ES-I3 (cell line): ENCODE data around the gene FAM114A1.
"Not testable (repeated sequence)": the region's sequence is repeated elsewhere in the genome, so short reads cannot be mapped to it uniquely, and the experiment has no call there.

Experiments used
- H3K36me3 ChIP-seq: 2 replicates; pipeline ENCODE4 v1.6.1; 2013; ENCODE audit warnings: mild to moderate bottlenecking, low read length, control low read depth, moderate library complexity; ENCODE audit not compliant: insufficient read depth
- H3K4me1 ChIP-seq: 2 replicates; pipeline ENCODE4 v1.6.1; 2013; ENCODE audit warnings: mild to moderate bottlenecking, control low read depth, low read length; ENCODE audit not compliant: insufficient read depth
- H3K9ac ChIP-seq: 2 replicates; pipeline ENCODE4 v1.6.1; 2013; ENCODE audit warnings: low read depth, mild to moderate bottlenecking, low read length, moderate library complexity
- H3K9me3 ChIP-seq: 2 replicates; pipeline ENCODE4 v1.6.1; 2013; ENCODE audit warnings: mild to moderate bottlenecking, low read length, moderate library complexity; ENCODE audit not compliant: control insufficient read depth, insufficient read depth

Gene FAM114A1

DNA sequence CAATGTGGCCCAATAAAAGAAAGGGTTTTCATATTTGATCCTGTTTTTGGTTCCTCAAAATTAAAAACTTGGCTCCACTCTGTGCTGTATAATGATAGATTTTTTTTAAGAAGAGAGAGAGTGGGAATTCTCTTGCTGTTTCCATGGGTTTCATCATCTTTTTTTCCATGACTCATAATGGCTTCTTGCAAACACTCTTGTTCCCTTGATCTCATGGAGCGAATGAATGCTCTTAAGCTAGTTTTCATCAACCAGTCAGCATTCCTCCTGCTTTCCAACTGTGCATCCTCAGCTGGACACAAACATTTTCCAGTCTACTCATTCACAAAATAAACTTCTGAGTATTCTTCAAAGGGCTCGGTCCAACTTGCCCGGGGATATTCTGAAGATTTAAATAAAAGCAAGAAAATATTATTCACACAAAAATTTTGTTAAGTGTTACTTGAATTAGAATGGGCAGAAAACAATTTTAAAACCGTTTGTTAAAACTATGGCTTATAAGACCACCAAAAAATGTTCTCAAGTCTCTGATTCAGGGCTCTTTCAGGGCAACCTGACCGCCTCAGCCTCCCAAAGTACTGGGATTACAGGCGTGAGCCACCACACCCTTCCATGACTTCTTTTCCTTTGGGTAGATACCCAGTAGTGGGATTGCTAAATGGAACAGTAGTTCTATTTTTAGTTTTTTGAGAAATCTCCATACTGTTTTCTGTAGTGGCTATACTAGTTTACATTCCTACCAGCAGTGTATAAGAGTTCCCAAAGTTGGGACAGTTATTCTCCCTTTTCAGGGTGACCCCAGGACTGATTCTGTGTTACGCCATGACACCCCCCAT, 99.9 kb downstream of the FAM114A1 start:
- no peaks in the 10 kb centered on the region for H3K9me3 ChIP-seq
- H3K36me3 ChIP-seq: no peaks in the 10 kb centered on the region; the same call in 1 of the 2 replicates
- H3K9ac ChIP-seq: no peak overlapping the region
- 0 out of 2 replicates have a peak, but pooled peaks cover 3% of the 10 kb centered on the region for H3K4me1 ChIP-seq

- Histone ChIP-seq H3K9me3 (no peaks in the 10 kb centered on the region), H3K4me1 (0 out of 2 replicates have a peak, but pooled peaks cover 3% of the 10 kb centered on the region), H3K9ac (no peak overlapping the region), H3K36me3 (no peaks in the 10 kb centered on the region; the same call in 1 of the 2 replicates)
Observed at GRCh38 chr4:38968668-38969067, 101.1 kb downstream of the FAM114A1 start.

DNA sequence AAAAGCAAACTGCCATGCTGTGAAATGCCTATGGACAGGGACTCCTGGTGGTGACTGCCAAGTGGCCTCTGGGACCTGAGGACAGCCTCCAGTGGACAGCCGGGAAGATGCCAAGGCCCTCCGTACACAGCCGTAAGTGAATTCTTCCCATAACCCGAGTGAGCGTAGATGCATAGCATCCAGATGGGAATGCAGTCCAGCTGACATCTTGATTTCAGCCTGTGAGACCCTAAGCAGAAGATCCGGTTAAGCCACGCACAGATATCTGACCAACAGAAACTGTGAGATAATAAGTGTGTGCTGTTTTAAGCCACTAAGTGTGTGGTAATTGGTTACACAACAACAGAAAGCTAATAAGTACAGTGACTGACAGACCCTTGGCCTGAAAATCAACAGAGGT, 108.7 kb downstream of the FAM114A1 start:
- H3K9ac ChIP-seq: no peak overlapping the region
- H3K4me1 ChIP-seq: no peaks in the 10 kb centered on the region
- no peaks in the 10 kb centered on the region for H3K9me3 ChIP-seq
- no peaks in the 10 kb centered on the region for H3K36me3 ChIP-seq

GRCh38 chr4:38979081-38979480, 111.5 kb downstream of the FAM114A1 start:
- Histone ChIP-seq H3K9me3 (no peaks in the 10 kb centered on the region), H3K9ac (no peak overlapping the region), H3K36me3 (no peaks in the 10 kb centered on the region), H3K4me1 (no peaks in the 10 kb centered on the region)

DNA sequence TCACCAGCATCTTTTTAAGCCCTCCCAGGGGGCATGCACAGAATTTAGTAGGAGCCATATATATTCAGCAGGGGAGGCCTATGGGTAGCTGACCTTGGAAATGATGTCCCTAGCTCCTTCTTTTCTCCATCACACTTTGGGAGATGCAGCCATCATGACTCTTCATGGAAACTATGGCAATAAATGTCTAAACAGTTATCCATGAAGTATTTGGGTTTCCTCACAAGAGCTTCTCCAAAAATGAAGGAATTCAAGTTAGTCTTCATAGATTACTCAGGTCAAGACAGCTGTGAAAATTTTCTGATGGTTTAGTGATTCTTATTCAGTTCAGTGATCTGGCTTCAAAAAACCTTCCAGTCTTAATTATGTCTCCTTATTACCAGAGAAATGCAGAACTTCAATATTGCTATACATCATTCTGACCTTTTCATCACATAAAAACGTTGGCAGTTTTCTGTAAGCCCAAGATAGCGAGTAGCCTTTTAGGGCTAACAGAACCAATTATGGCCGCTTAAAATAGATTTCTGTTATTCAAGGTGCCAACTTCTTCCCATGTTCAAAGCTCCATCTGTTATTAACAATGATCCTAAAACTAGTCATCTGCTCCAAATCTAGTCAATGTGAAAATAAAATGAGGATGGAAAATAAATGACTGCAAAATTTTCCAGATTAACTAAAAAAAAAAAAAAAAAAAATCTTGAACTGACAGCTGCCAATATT, 112.1 kb downstream of the FAM114A1 start:
- no peaks in the 10 kb centered on the region for H3K36me3 ChIP-seq
- no peak overlapping the region for H3K9ac ChIP-seq
- H3K4me1 ChIP-seq: peaks cover 5% of the 10 kb centered on the region; the same call in 1 of the 2 replicates
- no peaks in the 10 kb centered on the region for H3K9me3 ChIP-seq

DNA sequence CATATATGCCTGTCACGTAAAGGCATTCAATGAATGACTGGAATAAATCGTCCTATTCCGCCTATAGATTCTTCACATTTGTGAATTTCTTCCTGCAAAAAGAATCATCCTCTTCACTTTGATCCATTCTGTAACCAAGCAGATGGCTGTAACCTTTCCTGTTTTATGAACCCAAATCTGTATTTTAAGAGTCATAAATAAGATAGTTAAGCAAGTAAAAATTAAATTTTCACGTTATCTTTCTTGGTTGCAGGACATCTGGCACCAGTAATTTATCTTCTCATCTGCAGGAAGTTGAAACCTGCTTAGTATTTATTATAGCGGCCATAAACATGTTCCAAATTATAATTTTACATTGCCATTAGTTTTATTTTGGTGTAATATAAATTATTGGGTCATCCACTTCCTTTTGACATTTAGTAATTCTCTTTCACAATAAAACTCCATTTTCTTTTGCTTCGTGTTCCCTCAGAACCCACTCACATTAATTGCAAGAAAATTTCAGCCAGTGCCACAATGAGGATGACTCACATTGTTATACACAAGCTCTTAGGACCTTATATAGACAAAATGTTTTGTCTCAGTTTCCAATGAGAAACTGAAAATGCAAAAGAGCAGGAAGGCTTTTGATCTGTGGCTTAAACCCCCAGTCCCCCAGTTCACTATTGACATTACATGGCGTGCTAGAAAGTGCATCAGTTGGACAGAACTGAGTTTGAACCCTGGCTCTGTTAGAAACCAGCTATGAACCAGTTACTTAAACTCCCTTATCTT, 113.5 kb downstream of the FAM114A1 start:
- peaks cover 15% of the 10 kb centered on the region for H3K4me1 ChIP-seq
- no peaks in the 10 kb centered on the region for H3K36me3 ChIP-seq
- H3K9me3 ChIP-seq: no peaks in the 10 kb centered on the region
- no peak overlapping the region for H3K9ac ChIP-seq

DNA sequence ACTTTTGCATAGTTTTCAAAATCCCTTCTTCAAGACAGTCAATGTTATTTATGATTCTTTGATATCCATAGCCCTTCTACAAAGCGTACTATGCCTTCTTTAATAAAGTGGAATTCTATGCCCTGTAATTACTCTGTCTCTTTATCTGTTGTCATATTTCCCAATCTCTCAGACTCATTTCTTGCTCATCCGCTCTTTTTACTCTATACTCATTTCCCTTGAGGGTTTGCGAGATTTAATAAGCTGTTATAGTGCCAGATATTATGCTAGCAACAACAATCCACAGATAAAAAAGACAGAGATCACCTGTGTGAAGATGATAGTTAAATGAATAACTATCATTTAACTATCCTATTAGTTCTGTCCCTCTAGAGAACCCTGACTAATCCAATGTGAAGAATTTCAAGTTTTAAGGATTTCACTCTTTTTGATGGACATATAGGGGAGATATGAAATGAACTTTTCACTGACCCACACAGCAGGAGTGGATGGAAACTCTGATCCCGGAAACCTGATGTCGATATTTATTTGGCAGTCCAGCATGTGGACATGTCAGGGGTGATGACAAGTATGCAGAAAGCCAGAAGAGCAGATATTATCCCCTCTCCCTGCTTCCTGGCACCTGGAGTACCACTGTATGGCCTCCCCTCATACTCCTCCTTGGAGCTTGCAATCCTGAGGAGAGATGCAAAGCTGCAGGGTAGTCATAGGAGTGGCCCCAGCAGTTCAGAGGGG, 114.9 kb downstream of the FAM114A1 start:
- Histone ChIP-seq H3K9ac (no peak overlapping the region), H3K36me3 (no peaks in the 10 kb centered on the region), H3K9me3 (no peaks in the 10 kb centered on the region), H3K4me1 (peaks cover 20% of the 10 kb centered on the region)

- peaks cover 24% of the 10 kb centered on the region for H3K4me1 ChIP-seq
- H3K9ac ChIP-seq: no peak overlapping the region
- no peaks in the 10 kb centered on the region for H3K9me3 ChIP-seq
- no peaks in the 10 kb centered on the region for H3K36me3 ChIP-seq
Observed at GRCh38 chr4:38983291-38983690, 115.7 kb downstream of the FAM114A1 start.

- H3K9ac ChIP-seq: no peak overlapping the region
- H3K36me3 ChIP-seq: no peaks in the 10 kb centered on the region
- no peaks in the 10 kb centered on the region for H3K9me3 ChIP-seq
- peaks cover 24% of the 10 kb centered on the region for H3K4me1 ChIP-seq
Observed at GRCh38 chr4:38983787-38984598, 116.4 kb downstream of the FAM114A1 start.

DNA sequence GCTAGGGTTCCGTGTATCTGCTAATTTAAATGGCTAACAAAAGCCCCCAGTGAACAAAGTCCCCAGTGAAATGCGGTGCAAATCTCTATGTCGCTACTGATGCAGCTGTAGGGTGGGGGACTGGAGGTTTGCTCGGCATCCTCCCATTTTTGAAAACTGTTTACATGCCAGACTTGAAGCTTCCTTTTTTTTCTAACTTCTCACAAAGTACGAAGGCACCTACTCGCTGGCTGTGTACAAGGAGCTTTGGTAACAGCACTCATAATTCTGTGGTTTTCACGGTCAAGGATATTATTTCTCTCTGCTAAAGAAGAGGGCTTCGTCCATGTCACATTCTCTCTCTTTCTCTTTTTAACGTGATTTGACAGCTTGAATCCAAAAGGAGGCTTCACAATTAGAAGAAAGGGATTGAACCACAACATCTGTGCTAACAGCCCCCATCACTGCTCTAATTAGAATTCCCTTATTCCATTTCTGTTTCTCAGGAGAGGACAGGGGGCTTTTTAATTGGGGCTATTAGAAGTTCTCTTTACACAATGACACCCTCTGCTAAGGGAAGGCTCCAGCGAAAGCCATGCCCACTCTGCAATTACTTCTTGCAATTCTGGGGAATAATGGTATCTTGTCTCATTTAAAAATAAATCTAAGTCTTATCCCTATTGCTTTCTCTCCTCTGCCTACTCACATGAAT, 117.9 kb downstream of the FAM114A1 start:
- Histone ChIP-seq H3K9ac (no peak overlapping the region), H3K36me3 (no peaks in the 10 kb centered on the region), H3K4me1 (peaks cover 24% of the 10 kb centered on the region), H3K9me3 (no peaks in the 10 kb centered on the region)

DNA sequence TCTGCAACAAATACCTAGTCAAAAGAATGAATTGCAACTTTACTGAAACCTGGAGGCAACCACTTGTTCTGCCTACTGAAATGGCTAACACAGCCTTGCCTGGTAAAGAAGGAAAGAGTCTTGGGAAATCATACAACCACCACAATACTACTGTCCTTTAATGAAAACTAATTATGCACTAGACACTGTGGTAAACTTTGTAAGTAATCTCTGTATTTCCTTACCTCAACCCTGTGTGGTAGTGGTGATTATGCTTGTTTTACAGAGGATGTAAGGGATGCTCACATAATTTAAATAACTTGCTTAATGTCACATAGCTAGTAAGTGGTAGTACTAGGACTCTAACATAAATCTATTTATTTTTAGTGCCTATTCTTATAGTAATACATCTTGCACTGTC, 119.9 kb downstream of the FAM114A1 start:
- peaks cover 24% of the 10 kb centered on the region for H3K4me1 ChIP-seq
- H3K9ac ChIP-seq: no peak overlapping the region
- no peaks in the 10 kb centered on the region for H3K36me3 ChIP-seq
- no peaks in the 10 kb centered on the region for H3K9me3 ChIP-seq

GRCh38 chr4:38988353-38988752, 120.7 kb downstream of the FAM114A1 start:
- H3K36me3 ChIP-seq, H3K9ac ChIP-seq, H3K9me3 ChIP-seq: not testable (repeated sequence)
- H3K4me1 ChIP-seq: peaks cover 24% of the 10 kb centered on the region

- no peak overlapping the region for H3K9ac ChIP-seq
- H3K9me3 ChIP-seq: no peaks in the 10 kb centered on the region
- H3K36me3 ChIP-seq: no peaks in the 10 kb centered on the region
- H3K4me1 ChIP-seq: peaks cover 20% of the 10 kb centered on the region
Observed at GRCh38 chr4:38989487-38989886, 121.9 kb downstream of the FAM114A1 start.
